H1 (cell line): Measurements from ENCODE around the gene JUP. TPM values are rescaled to one million over a fixed set of nuclear protein-coding genes. Genes with fewer than 3 reads are reported as not detected.

Experiments used
- HDAC6 ChIP-seq: IDR thresholded peaks from one replicate; pipeline ENCODE4 v1.7.1; 2012; ENCODE audit warnings: low read depth, mild to moderate bottlenecking, inconsistent platforms, low read length, moderate library complexity
- PHF8 ChIP-seq: fragments of 200-600 bp; sonication (generic); conservative IDR thresholded peaks from 2 replicates; pipeline ENCODE4 v1.7.1; 2012; ENCODE audit warnings: low read depth, mild to moderate bottlenecking, inconsistent platforms, low read length, moderate library complexity
- RAD21 ChIP-seq, 2 experiments: IDR thresholded peaks in 1 of 2; conservative IDR thresholded peaks in 1 of 2; 2 replicates each; pipeline ENCODE4 v1.6.1; 2011; ENCODE audit warnings: low read depth in 2 of 2, low read length in 2 of 2, improper control_type of control experiment in 1 of 2, inconsistent platforms in 1 of 2, mild to moderate bottlenecking in 1 of 2, moderate library complexity in 1 of 2
- SIRT6 ChIP-seq: IDR thresholded peaks from one replicate; pipeline ENCODE4 v1.7.1; 2012; ENCODE audit warnings: low read length, inconsistent platforms
- SIX5 ChIP-seq: IDR thresholded peaks from 2 replicates; pipeline ENCODE4 v1.6.1; 2011; ENCODE audit warnings: mild to moderate bottlenecking, low read depth, low read length
- SP4 ChIP-seq: IDR thresholded peaks from 2 replicates; pipeline ENCODE4 v1.6.1; 2012; ENCODE audit warnings: low read length, inconsistent platforms
- polyA plus RNA-seq, 7 experiments: library from polyadenylated mRNA; depleted of rRNA in 3 of 7; stranded (reverse) in 5 of 7; unstranded in 2 of 7; fragments of >200 nt in 5 of 7; fragments of 200-250 nt in 2 of 7; gene quantifications; 1 replicate in 5 of 7; 2 replicates in 1 of 7; 4 replicates in 1 of 7; pipeline versions ENCODE4 v1.2.1 to v1.2.3, GENCODE V29; 2011 to 2013; ENCODE audit warnings: missing spikeins in 2 of 7, mixed read lengths in 2 of 7
- total RNA-seq: library from RNA; stranded (reverse); fragmentation: NEBNext Ultra II Directional; extraction: Animal tissue kit (Norgen Biotek cat#: 25700); gene quantifications from 2 replicates; pipeline ENCODE4 v1.2.1, GENCODE V29; 2021

The JUP gene
- total and polyA plus RNA-seq, 2 of the 8 experiments (the other 6 are each of a cell fraction or from before 2014, with no cell fraction given): 62.8 to 102 TPM

- TF ChIP-seq RAD21 (IDR thresholded peaks at IDR 0.05 in 1 of 2, conservative IDR thresholded peaks at IDR 0.05 in 1 of 2; ENCODE audit: low read depth in 2 of 2, low read length in 2 of 2) (no peak), SP4 (no peak), SIX5 (no peak), SIRT6 (no peak), HDAC6 (no peak), PHF8 (no peak)
Observed at GRCh38 chr17:41781404-41782110, 5.0 kb downstream of the JUP start (continued).
